SK-N-SH treated with all-trans-retinoic acid at 6 μM for 48 hours (cell line): ENCODE measurements around the gene KDM2B.

Experiments used
- ATAC-seq: fragments of 200-7000 bp; cut with Tn5 transposase; 3 replicates; pipeline ENCODE4 v1.9.1; 2020; ENCODE audit warnings: mild to moderate bottlenecking, moderate library complexity
- ARNTL ChIP-seq: fragments of 450-650 bp; formaldehyde crosslinking; IDR thresholded peaks from 2 replicates; pipeline ENCODE4 v1.5.0; 2020; ENCODE audit warnings: low read depth, mild to moderate bottlenecking, moderate library complexity, borderline replicate concordance
- BACH2 ChIP-seq: fragments of 250-450 bp; sonication (Bioruptor Pico); IDR thresholded peaks from 2 replicates; pipeline ENCODE4 v1.9.0; 2021; ENCODE audit warnings: mild to moderate bottlenecking, borderline replicate concordance
- CREB5 ChIP-seq: fragments of 250-450 bp; sonication (Bioruptor Pico); IDR thresholded peaks from 2 replicates; pipeline ENCODE4 v1.5.1; 2020; ENCODE audit warnings: low read depth, mild to moderate bottlenecking, moderate library complexity
- CSDC2 ChIP-seq: fragments of 250-450 bp; sonication (Bioruptor Pico); IDR thresholded peaks from 2 replicates; pipeline ENCODE4 v1.5.0; 2020; ENCODE audit warnings: mild to moderate bottlenecking, moderate library complexity
- ESRRG ChIP-seq: fragments of 250-450 bp; sonication (Bioruptor Pico); IDR thresholded peaks from 2 replicates; pipeline ENCODE4 v1.6.1; 2021; ENCODE audit warnings: mild to moderate bottlenecking
- OSR1 ChIP-seq: fragments of 250-450 bp; sonication (Bioruptor Pico); IDR thresholded peaks from 2 replicates; pipeline ENCODE4 v1.8.0; 2022; ENCODE audit warnings: moderate library complexity, mild to moderate bottlenecking, inconsistent platforms
- PATZ1 ChIP-seq: fragments of 250-450 bp; sonication (Bioruptor Pico); IDR thresholded peaks from 2 replicates; pipeline ENCODE4 v1.8.0; 2020; ENCODE audit warnings: mild to moderate bottlenecking, moderate library complexity, borderline replicate concordance
- PPARA ChIP-seq: fragments of 250-450 bp; sonication (Bioruptor Pico); IDR thresholded peaks from 2 replicates; pipeline ENCODE4 v1.5.0; 2020; ENCODE audit warnings: mild to moderate bottlenecking, borderline replicate concordance
- SNAI2 ChIP-seq: fragments of 250-450 bp; sonication (Bioruptor Pico); IDR thresholded peaks from 2 replicates; pipeline ENCODE4 v1.5.0; 2020; ENCODE audit warnings: mild to moderate bottlenecking, moderate library complexity
- TCF4 ChIP-seq: fragments of 250-450 bp; sonication (Bioruptor Pico); IDR thresholded peaks from 2 replicates; pipeline ENCODE4 v1.8.0; 2021; ENCODE audit warnings: mild to moderate bottlenecking, moderate library complexity, borderline replicate concordance
- TOX ChIP-seq: fragments of 250-450 bp; sonication (Bioruptor Pico); IDR thresholded peaks from 2 replicates; pipeline ENCODE4 v1.8.0; 2021; ENCODE audit warnings: mild to moderate bottlenecking, moderate library complexity, borderline replicate concordance
- ZC3H10 ChIP-seq: fragments of 250-450 bp; sonication (Bioruptor Pico); IDR thresholded peaks from 2 replicates; pipeline ENCODE4 v1.5.1; 2021; ENCODE audit warnings: mild to moderate bottlenecking, moderate library complexity
- ZFP3 ChIP-seq: fragments of 250-450 bp; sonication (Bioruptor Pico); IDR thresholded peaks from 2 replicates; pipeline ENCODE4 v1.5.0; 2020; ENCODE audit warnings: mild to moderate bottlenecking, moderate library complexity
- ZFP30 ChIP-seq: fragments of 450-650 bp; formaldehyde crosslinking; IDR thresholded peaks from 2 replicates; pipeline ENCODE4 v1.5.0; 2022; ENCODE audit warnings: mild to moderate bottlenecking, moderate library complexity
- ZNF70 ChIP-seq: fragments of 450-650 bp; formaldehyde crosslinking; IDR thresholded peaks from 2 replicates; pipeline ENCODE4 v1.5.0; 2020; ENCODE audit warnings: mild to moderate bottlenecking, moderate library complexity
- ZNF8 ChIP-seq: fragments of 450-650 bp; formaldehyde crosslinking; IDR thresholded peaks from 2 replicates; pipeline ENCODE4 v1.5.0; 2020; ENCODE audit warnings: mild to moderate bottlenecking, moderate library complexity
- TF ChIP-seq, protein P1 (sequence below): fragments of 250-450 bp; sonication (Bioruptor Pico); IDR thresholded peaks from 2 replicates; pipeline ENCODE4 v1.5.1; 2021; ENCODE audit warnings: mild to moderate bottlenecking, moderate library complexity
- TF ChIP-seq, protein P2 (sequence below): fragments of 250-450 bp; sonication (Bioruptor Pico); IDR thresholded peaks from 2 replicates; pipeline ENCODE4 v1.8.0; 2021; ENCODE audit warnings: low read depth, mild to moderate bottlenecking, moderate library complexity, borderline replicate concordance

Gene KDM2B

DNA sequence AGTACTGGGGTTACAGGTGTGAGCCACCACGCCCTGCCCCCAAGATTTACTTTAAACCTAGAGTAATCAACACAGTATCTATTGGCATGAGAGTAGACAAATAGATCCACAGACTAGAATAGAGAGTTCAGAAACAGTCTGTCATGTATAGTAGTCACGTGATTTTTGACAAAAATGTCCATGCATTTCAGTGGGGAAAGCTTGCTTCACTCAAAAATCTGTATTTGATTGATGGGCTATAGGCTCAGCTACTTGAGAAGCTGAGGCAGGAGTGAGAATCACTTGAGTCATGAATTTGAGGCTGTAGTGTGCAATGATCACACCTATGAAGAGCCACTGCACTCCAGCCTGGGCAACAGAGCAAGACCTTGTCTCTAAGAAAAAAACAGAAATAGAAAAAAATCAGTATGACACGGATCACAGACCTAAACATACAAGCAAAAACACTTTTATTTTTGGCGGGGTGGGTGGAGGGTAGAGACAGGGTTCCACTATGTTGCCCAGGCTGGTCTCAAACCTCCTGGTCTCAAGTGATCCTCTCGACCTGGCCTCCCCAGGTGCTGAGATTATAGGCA, 37.9 kb upstream of the KDM2B start:
- ATAC-seq = no peak
- TF ChIP-seq ZNF8 (CRISPR knock-in tag) (no peak), PPARA (CRISPR knock-in tag) (no peak), ZFP3 (CRISPR knock-in tag) (no peak), OSR1 (CRISPR knock-in tag) (no peak), CREB5 (CRISPR knock-in tag) (no peak), PATZ1 (CRISPR knock-in tag) (no peak), TOX (CRISPR knock-in tag) (no peak)
- TF ChIP-seq, protein P1, sequence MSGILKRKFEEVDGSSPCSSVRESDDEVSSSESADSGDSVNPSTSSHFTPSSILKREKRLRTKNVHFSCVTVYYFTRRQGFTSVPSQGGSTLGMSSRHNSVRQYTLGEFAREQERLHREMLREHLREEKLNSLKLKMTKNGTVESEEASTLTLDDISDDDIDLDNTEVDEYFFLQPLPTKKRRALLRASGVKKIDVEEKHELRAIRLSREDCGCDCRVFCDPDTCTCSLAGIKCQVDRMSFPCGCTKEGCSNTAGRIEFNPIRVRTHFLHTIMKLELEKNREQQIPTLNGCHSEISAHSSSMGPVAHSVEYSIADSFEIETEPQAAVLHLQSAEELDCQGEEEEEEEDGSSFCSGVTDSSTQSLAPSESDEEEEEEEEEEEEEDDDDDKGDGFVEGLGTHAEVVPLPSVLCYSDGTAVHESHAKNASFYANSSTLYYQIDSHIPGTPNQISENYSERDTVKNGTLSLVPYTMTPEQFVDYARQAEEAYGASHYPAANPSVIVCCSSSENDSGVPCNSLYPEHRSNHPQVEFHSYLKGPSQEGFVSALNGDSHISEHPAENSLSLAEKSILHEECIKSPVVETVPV = no peak
- TF ChIP-seq, protein P2, sequence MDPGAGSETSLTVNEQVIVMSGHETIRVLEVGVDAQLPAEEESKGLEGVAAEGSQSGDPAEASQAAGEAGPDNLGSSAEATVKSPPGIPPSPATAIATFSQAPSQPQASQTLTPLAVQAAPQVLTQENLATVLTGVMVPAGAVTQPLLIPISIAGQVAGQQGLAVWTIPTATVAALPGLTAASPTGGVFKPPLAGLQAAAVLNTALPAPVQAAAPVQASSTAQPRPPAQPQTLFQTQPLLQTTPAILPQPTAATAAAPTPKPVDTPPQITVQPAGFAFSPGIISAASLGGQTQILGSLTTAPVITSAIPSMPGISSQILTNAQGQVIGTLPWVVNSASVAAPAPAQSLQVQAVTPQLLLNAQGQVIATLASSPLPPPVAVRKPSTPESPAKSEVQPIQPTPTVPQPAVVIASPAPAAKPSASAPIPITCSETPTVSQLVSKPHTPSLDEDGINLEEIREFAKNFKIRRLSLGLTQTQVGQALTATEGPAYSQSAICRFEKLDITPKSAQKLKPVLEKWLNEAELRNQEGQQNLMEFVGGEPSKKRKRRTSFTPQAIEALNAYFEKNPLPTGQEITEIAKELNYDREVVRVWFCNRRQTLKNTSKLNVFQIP (CRISPR knock-in tag) = no peak

DNA sequence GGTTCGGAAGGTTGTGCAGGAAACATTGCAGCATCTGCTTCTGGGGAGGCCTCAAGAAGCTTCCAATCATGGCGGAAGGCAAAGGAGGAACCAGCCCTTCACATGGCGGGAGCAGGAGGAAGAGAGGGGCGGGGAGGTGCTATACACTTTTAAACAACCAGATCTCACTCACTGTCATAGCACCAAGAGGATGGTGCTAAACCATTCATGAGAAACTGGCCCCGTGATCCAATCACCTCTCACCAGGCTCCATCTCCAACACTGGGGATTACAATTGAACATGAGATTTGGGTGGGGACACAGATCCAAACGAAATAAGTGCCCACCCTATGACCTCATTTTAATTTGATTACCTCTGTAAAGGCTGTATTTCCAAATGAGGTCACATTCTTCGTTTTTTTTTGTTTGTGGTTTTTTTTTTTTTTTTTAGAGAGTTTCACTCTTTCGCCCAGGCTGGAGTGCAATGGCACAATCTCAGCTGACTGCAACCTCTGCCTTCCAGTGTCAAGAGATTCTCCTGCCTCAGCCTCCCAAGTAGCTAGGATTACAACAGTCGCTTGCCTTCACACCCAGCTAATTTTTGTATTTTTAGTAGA, 34.1 kb upstream of the KDM2B start:
- TF ChIP-seq ZFP3 (CRISPR knock-in tag) (no peak), CSDC2 (CRISPR knock-in tag) (no peak), SNAI2 (CRISPR knock-in tag) (no peak), ZNF70 (CRISPR knock-in tag) (no peak), PPARA (CRISPR knock-in tag) (no peak), TOX (CRISPR knock-in tag) (no peak), ZC3H10 (no peak), ARNTL (CRISPR knock-in tag) (no peak), ESRRG (no peak), ZFP30 (CRISPR knock-in tag) (no peak)
- TF ChIP-seq, protein P1 = no peak
- ATAC-seq = no peak

DNA sequence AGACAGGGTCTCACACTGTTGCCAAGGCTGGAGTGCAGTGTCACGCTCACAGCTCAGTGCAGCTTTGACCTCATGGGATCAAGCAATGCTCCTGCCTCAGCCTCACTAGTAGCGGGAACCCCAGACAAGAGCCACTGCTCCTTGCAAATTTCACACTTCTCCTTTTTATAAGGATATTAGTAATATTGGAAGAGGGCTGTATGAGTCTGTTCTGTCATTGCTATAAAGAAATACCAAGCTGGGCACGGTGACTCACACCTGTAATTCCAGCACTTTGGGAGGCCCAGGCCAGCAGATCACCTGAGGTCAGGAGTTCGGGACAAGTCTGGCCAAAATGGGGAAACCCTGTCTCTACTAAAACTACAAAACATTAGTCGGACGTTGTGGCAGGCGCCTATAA, 32.6 kb upstream of the KDM2B start:
- no peak for TF ChIP-seq ZC3H10
- no peak for TF ChIP-seq TCF4
- no peak for TF ChIP-seq OSR1 (CRISPR knock-in tag)
- TF ChIP-seq, protein P2 (CRISPR knock-in tag) = no peak
- no peak for TF ChIP-seq CSDC2 (CRISPR knock-in tag)
- TF ChIP-seq SNAI2 (CRISPR knock-in tag) = no peak
- TF ChIP-seq BACH2 (CRISPR knock-in tag) = no peak
- TF ChIP-seq ARNTL (CRISPR knock-in tag) = no peak
- no peak for TF ChIP-seq ZNF8 (CRISPR knock-in tag)
- no peak for TF ChIP-seq ZFP3 (CRISPR knock-in tag)
- TF ChIP-seq ZNF70 (CRISPR knock-in tag) = no peak
- TF ChIP-seq PPARA (CRISPR knock-in tag) = no peak
- ATAC-seq = no peak
